Transverse colon (tissue), 3 donors: ENCODE results near the gene DGAT2.

Experiments used
- POLR2A ChIP-seq: fragments of 450-650 bp; IDR thresholded peaks from one replicate; pipeline ENCODE4 v1.6.1; 2016; ENCODE audit warnings: antibody characterized with exemption, mild to moderate bottlenecking, moderate library complexity
- POLR2AphosphoS5 ChIP-seq, 3 donors: sonication (generic); formaldehyde crosslinking; IDR thresholded peaks; one replicate each; pipeline ENCODE4 v1.6.1; 2016; ENCODE audit warnings: antibody characterized with exemption in 3 of 3

GRCh38 chr11:75845324-75845723 lies 76.7 kb downstream of the DGAT2 start:
- no peak for TF ChIP-seq POLR2AphosphoS5 (IDR thresholded peaks at IDR 0.05)
- no peak for TF ChIP-seq POLR2A
